Epithelial cell of proximal tubule (primary cell): ENCODE results near the gene NECTIN4. TPM values are rescaled to one million over a fixed set of nuclear protein-coding genes. Genes with fewer than 3 reads are reported as not detected.

ENCODE experiments used
- DNase-seq: peaks from one replicate; pipeline ENCODE4 v3.0.0-alpha.2; 2011; ENCODE audit warnings: low read depth
- H3K4me3 ChIP-seq: 2 replicates; pipeline ENCODE4 v1.5.1; 2011; ENCODE audit warnings: low read depth, mild to moderate bottlenecking, low read length
- total RNA-seq: library from RNA; depleted of rRNA; stranded (reverse); fragments of >200 nt; gene quantifications from 2 replicates; pipeline ENCODE4 v1.2.3, GENCODE V29; 2015
- TF ChIP-seq, protein P1 (sequence below): conservative IDR thresholded peaks from 2 replicates; pipeline ENCODE4 v1.5.1; 2012; ENCODE audit warnings: low read depth, mild to moderate bottlenecking, low read length

NECTIN4 gene
- total RNA-seq, 1 donor from 2014 or later, result 6.1 TPM

GRCh38 chr1:161054805-161055204 lies 34.6 kb downstream of the NECTIN4 start:
- TF ChIP-seq, protein P1, sequence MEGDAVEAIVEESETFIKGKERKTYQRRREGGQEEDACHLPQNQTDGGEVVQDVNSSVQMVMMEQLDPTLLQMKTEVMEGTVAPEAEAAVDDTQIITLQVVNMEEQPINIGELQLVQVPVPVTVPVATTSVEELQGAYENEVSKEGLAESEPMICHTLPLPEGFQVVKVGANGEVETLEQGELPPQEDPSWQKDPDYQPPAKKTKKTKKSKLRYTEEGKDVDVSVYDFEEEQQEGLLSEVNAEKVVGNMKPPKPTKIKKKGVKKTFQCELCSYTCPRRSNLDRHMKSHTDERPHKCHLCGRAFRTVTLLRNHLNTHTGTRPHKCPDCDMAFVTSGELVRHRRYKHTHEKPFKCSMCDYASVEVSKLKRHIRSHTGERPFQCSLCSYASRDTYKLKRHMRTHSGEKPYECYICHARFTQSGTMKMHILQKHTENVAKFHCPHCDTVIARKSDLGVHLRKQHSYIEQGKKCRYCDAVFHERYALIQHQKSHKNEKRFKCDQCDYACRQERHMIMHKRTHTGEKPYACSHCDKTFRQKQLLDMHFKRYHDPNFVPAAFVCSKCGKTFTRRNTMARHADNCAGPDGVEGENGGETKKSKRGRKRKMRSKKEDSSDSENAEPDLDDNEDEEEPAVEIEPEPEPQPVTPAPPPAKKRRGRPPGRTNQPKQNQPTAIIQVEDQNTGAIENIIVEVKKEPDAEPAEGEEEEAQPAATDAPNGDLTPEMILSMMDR, result peak; percentile 35
- no peak overlapping the region for H3K4me3 ChIP-seq
- DNase-seq, result no peak

DNA sequence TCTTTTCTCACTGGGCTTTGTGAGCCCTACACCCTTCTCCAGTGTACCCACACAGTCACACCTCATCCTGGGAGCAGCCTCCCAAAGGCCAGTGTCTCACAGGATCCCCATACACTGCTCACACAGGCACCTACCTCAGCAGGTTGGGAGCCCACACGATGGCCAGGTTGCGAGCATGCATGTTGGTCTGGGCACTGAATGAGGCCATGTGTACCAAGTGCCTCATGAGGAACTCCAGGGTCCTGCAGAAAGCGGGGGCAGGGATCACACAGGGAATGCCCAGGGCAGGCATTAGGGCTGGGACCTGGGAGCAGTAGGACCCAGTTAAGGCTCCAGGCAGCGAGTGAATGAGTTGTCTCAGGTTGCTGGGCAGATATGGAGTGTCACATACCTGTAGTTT lies 35.1 kb downstream of the NECTIN4 start:
- DNase-seq, result no peak
- TF ChIP-seq, protein P1, result no peak
- no peak overlapping the region for H3K4me3 ChIP-seq

DNA sequence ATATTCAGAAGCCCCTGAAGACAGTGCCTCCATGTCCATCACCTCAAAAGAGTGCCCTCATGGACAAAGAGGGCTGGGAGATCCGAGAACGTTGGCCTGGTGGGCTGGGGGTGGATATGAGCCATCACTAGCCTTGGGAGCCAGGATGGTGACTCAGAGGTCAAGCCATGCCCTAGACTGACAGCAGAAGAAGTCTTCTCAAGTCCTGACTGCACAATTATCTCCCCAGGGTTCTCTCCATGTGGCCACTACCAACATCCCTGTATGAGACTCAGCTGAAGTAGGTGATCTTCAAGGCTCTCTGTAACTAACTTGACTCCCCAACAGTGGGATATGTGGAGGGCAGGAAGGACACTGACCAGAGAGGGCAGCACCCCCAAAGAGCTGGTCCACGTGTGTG lies 36.5 kb downstream of the NECTIN4 start:
- TF ChIP-seq, protein P1, result no peak
- H3K4me3 ChIP-seq, result no peak overlapping the region
- DNase-seq, result no peak

- no peak for DNase-seq
- H3K4me3 ChIP-seq, result no peak overlapping the region
- TF ChIP-seq, protein P1, result no peak
These were observed 38.1 kb downstream of the NECTIN4 start for GRCh38 chr1:161051219-161051618.

GRCh38 chr1:161048949-161049722 lies 40.2 kb downstream of the NECTIN4 start:
- DNase-seq, result no peak
- TF ChIP-seq, protein P1, result no peak
- H3K4me3 ChIP-seq, result no peak overlapping the region

- no peak overlapping the region for H3K4me3 ChIP-seq
- DNase-seq, result no peak
- TF ChIP-seq, protein P1, result no peak
These were observed 41.6 kb downstream of the NECTIN4 start for GRCh38 chr1:161047436-161048420.
